ENCODE measurements around the gene NTM. TPM values are rescaled to one million over a fixed set of nuclear protein-coding genes. Genes with fewer than 3 reads are reported as not detected.

The NTM gene
- total RNA-seq, 1 experiment from 2014 or later: 9.9 TPM

DNA sequence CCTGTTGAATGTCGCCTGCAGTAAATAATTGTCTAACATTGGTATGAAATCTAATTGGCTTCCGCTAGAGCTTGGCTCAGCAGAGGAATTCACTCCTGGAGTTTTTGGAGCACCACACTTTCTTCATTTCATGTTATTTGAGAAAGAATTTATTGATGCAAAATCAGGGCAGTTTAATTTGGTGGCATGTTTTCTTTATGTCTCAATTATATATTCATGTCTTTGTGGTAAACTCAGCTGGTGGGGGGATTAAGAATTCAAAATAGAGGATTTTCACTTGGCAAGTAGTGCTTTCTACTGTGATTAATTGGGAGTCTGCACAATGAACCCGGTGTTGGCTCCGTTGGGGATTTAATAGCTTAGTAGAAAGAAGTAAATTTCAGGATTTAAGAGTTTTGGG lies 784.4 kb downstream of the NTM start:
- H3K56ac ChIP-seq (ENCODE audit: insufficient read length, low read depth, low read length): no peak overlapping the region
- no peak overlapping the region for H3K4me2 ChIP-seq (ENCODE audit: insufficient read depth, insufficient read length, low read length)
- Mint-ChIP-seq H3K4me1 (peaks cover 15 to 21% of the 10 kb centered on the region in 2 experiments), H3K4me3 (no peak overlapping the region), H3K27ac (no peak overlapping the region), H3K9me3 (no peaks in the 10 kb centered on the region; a peak in 2 of 5 replicates), H3K36me3 (ENCODE audit: insufficient read depth in 1 of 3, low read depth in 3 of 3) (peaks cover 0 to 9% (median 0%) of the 10 kb centered on the region in 3 experiments; a peak in 4 of 7 replicates), H3K27me3 (ENCODE audit: low read depth) (peaks cover 4% of the 10 kb centered on the region; the same call in 1 of the 2 replicates)
- no peak overlapping the region for H2BK5ac ChIP-seq (ENCODE audit: insufficient read length, low read length)
- no peaks in the 10 kb centered on the region for H3K27me3 ChIP-seq (ENCODE audit: insufficient read depth, low read length)
- H4K20me1 ChIP-seq (ENCODE audit: control insufficient read depth, insufficient read depth, insufficient read length): no peaks in the 10 kb centered on the region
- H3K4me1 ChIP-seq (ENCODE audit: insufficient read depth, low read length): no peaks in the 10 kb centered on the region
- no peak for DNase-seq
- H4K91ac ChIP-seq (ENCODE audit: insufficient read length, low read depth, low read length): no peak overlapping the region
- H2AK5ac ChIP-seq (ENCODE audit: insufficient read length, low read length): no peak overlapping the region
- H3K4ac ChIP-seq (ENCODE audit: low read depth, low read length): no peak overlapping the region
- no peak overlapping the region for H2BK120ac ChIP-seq (ENCODE audit: low read depth, low read length, poor library complexity, severe bottlenecking)
- no peak overlapping the region for H2AFZ ChIP-seq (ENCODE audit: low read length)
- H4K8ac ChIP-seq (replicated peaks; ENCODE audit: insufficient read length, low read depth, low read length): no peak overlapping the region
- H3K9me3 ChIP-seq (ENCODE audit: control insufficient read depth, low read depth, low read length): no peaks in the 10 kb centered on the region
- no peak overlapping the region for H3T11ph ChIP-seq (ENCODE audit: low read length)
- no peak overlapping the region for H3K9ac ChIP-seq (ENCODE audit: extremely low read depth, insufficient read length, low read length)
- no peak overlapping the region for H3K18ac ChIP-seq (ENCODE audit: insufficient read length, low read depth, low read length)
- no peak overlapping the region for H2BK12ac ChIP-seq (ENCODE audit: insufficient read length, low read depth, low read length)
- no CpG with 5 or more reads among the region's 4 CpGs for WGBS (ENCODE audit: extremely low coverage, insufficient read length, low lambda C conversion rate)
- no peaks in the 10 kb centered on the region for H3K79me1 ChIP-seq (ENCODE audit: insufficient read depth, low read depth, low read length, poor library complexity, severe bottlenecking)
- no peaks in the 10 kb centered on the region for H3K79me2 ChIP-seq (ENCODE audit: insufficient read depth, low read length)
- H2BK20ac ChIP-seq (ENCODE audit: low read depth, low read length, poor library complexity, severe bottlenecking): no peak overlapping the region
- H3K27ac ChIP-seq (ENCODE audit: insufficient read length, low read depth, low read length): no peak overlapping the region
- TF ChIP-seq, protein P1, sequence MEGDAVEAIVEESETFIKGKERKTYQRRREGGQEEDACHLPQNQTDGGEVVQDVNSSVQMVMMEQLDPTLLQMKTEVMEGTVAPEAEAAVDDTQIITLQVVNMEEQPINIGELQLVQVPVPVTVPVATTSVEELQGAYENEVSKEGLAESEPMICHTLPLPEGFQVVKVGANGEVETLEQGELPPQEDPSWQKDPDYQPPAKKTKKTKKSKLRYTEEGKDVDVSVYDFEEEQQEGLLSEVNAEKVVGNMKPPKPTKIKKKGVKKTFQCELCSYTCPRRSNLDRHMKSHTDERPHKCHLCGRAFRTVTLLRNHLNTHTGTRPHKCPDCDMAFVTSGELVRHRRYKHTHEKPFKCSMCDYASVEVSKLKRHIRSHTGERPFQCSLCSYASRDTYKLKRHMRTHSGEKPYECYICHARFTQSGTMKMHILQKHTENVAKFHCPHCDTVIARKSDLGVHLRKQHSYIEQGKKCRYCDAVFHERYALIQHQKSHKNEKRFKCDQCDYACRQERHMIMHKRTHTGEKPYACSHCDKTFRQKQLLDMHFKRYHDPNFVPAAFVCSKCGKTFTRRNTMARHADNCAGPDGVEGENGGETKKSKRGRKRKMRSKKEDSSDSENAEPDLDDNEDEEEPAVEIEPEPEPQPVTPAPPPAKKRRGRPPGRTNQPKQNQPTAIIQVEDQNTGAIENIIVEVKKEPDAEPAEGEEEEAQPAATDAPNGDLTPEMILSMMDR (conservative IDR thresholded peaks at IDR 0.05): no peak
- H3K23ac ChIP-seq (ENCODE audit: insufficient read length, low read depth, low read length): no peak overlapping the region
- no peak overlapping the region for H3K14ac ChIP-seq (ENCODE audit: insufficient read depth, low read length)
- H2BK15ac ChIP-seq (ENCODE audit: low read depth, low read length): no peak overlapping the region
- H4K5ac ChIP-seq (ENCODE audit: insufficient read length, low read depth, low read length): no peak overlapping the region
- H3K23me2 ChIP-seq (ENCODE audit: insufficient read length, low read depth, low read length, poor library complexity, severe bottlenecking): no peaks in the 10 kb centered on the region
